SK-N-SH (cell line): Measurements from ENCODE around the gene ENTPD6. TPM values are rescaled to one million over a fixed set of nuclear protein-coding genes. Genes with fewer than 3 reads are reported as not detected.

ENCODE experiments used
- CTCF ChIA-PET: fragments of 300-600, 350-600 bp; formaldehyde crosslinking; extraction: SDS; loops from one replicate; lab custom pipeline; 2021; lab: Yijun Ruan, JAX
- POLR2A ChIA-PET: fragments of 350-600 bp; sonication (Branson Sonifier 250); formaldehyde crosslinking; extraction: SDS; loops from one replicate; lab custom pipeline; 2020; ENCODE audit warnings: antibody characterized with exemption, inconsistent platforms; lab: Yijun Ruan, JAX
- DNase-seq: peaks from one replicate; pipeline ENCODE4 v3.0.0; 2012
- H2AFZ ChIP-seq: fragments of 200-600 bp; sonication (generic); 2 replicates; pipeline ENCODE4 v1.8.1; 2016; ENCODE audit warnings: antibody characterized with exemption, mild to moderate bottlenecking, low read depth
- H3F3A ChIP-seq: fragments of 200-600 bp; sonication (generic); replicated peaks from 2 replicates; pipeline ENCODE3; 2016; ENCODE audit warnings: antibody characterized with exemption, mild to moderate bottlenecking; ENCODE audit not compliant: insufficient read depth
- H3K27ac ChIP-seq, 2 experiments: fragments of 200-500 bp in 1 of 2; fragments of 200-600 bp in 1 of 2; sonication (Bioruptor generic) in 1 of 2; sonication (generic), shearing (Covaris generic) in 1 of 2; 2 replicates each; pipeline versions ENCODE4 v1.5.1 to v1.6.1; 2014 to 2016; ENCODE audit warnings: low read depth in 2 of 2, inconsistent platforms in 1 of 2, low read length in 1 of 2, mild to moderate bottlenecking in 1 of 2, mixed read lengths in 1 of 2
- H3K27me3 ChIP-seq: fragments of 200-600 bp; sonication (generic), shearing (Covaris generic); 2 replicates; pipeline ENCODE4 v1.6.1; 2016; ENCODE audit warnings: mixed run types; ENCODE audit not compliant: insufficient read depth
- H3K36me3 ChIP-seq, 2 experiments: fragments of 200-500 bp in 1 of 2; fragments of 200-600 bp in 1 of 2; sonication (Bioruptor generic) in 1 of 2; sonication (generic) in 1 of 2; replicated peaks in 1 of 2; 2 replicates each; pipeline versions ENCODE3 to v1.5.1; 2014 to 2016; ENCODE audit warnings: low read length in 1 of 2, mild to moderate bottlenecking in 1 of 2; ENCODE audit not compliant: insufficient read depth in 2 of 2, control insufficient read depth in 1 of 2
- H3K4me1 ChIP-seq, 2 experiments: fragments of 200-500 bp in 1 of 2; fragments of 200-600 bp in 1 of 2; sonication (Bioruptor generic) in 1 of 2; sonication (generic), shearing (Covaris generic) in 1 of 2; 2 replicates each; pipeline versions ENCODE4 v1.5.1 to v1.6.1; 2014 to 2016; ENCODE audit warnings: low read depth in 1 of 2, low read length in 1 of 2, mixed run types in 1 of 2; ENCODE audit not compliant: insufficient read depth in 2 of 2, control insufficient read depth in 1 of 2
- H3K4me2 ChIP-seq: fragments of 200-600 bp; sonication (generic), shearing (Covaris generic); 2 replicates; pipeline ENCODE4 v1.6.1; 2017; ENCODE audit warnings: mixed run types
- H3K4me3 ChIP-seq, 2 experiments: fragments of 200-500 bp in 1 of 2; fragments of 200-600 bp in 1 of 2; sonication (Bioruptor generic) in 1 of 2; sonication (generic), shearing (Covaris generic) in 1 of 2; 2 replicates each; pipeline versions ENCODE4 v1.5.1 to v1.8.1; 2014 to 2016; ENCODE audit warnings: low read depth in 2 of 2, inconsistent platforms in 1 of 2, low read length in 1 of 2, mild to moderate bottlenecking in 1 of 2, mixed read lengths in 1 of 2, moderate library complexity in 1 of 2
- H3K79me2 ChIP-seq: fragments of 200-600 bp; sonication (generic); 2 replicates; pipeline ENCODE4 v1.8.1; 2017; ENCODE audit warnings: mild to moderate bottlenecking; ENCODE audit not compliant: insufficient read depth
- H3K9ac ChIP-seq: fragments of 200-600 bp; sonication (generic); 2 replicates; pipeline ENCODE4 v1.6.1; 2017; ENCODE audit warnings: mixed run types
- H3K9me2 ChIP-seq: fragments of 200-600 bp; sonication (generic); 2 replicates; pipeline ENCODE4 v1.6.1; 2017; ENCODE audit warnings: mixed run types
- H3K9me3 ChIP-seq: fragments of 200-600 bp; sonication (generic); 2 replicates; pipeline ENCODE4 v1.6.1; 2017; ENCODE audit warnings: mixed run types, mild to moderate bottlenecking, moderate library complexity
- H4K20me1 ChIP-seq: fragments of 200-600 bp; sonication (generic); 2 replicates; pipeline ENCODE4 v1.6.1; 2017; ENCODE audit warnings: mild to moderate bottlenecking, mixed run types; ENCODE audit not compliant: insufficient read depth
- FOXM1 ChIP-seq: IDR thresholded peaks from 2 replicates; pipeline ENCODE4 v1.4.0; 2012; ENCODE audit warnings: low read depth, mild to moderate bottlenecking
- GABPA ChIP-seq: IDR thresholded peaks from 2 replicates; pipeline ENCODE4 v1.4.0; 2012; ENCODE audit warnings: low read depth, mild to moderate bottlenecking
- GATA2 ChIP-seq: sonication (generic); formaldehyde crosslinking; IDR thresholded peaks from 2 replicates; pipeline ENCODE4 v1.5.0; 2020; ENCODE audit warnings: mild to moderate bottlenecking, missing genetic modification reagents
- MEF2A ChIP-seq: IDR thresholded peaks from 2 replicates; pipeline ENCODE4 v1.4.0; 2012; ENCODE audit warnings: low read depth, borderline replicate concordance
- NFIC ChIP-seq: IDR thresholded peaks from 2 replicates; pipeline ENCODE4 v1.4.0; 2012; ENCODE audit warnings: borderline replicate concordance
- RXRA ChIP-seq: IDR thresholded peaks from 2 replicates; pipeline ENCODE4 v1.4.0; 2012; ENCODE audit warnings: low read depth, mild to moderate bottlenecking, borderline replicate concordance
- SMC3 ChIP-seq: IDR thresholded peaks from 2 replicates; pipeline ENCODE4 v1.6.1; 2012; ENCODE audit warnings: low read depth, low read length, improper control_type of control experiment
- YY1 ChIP-seq: IDR thresholded peaks from 2 replicates; pipeline ENCODE4 v1.4.0; 2012; ENCODE audit warnings: low read depth, mild to moderate bottlenecking
- ZBTB33 ChIP-seq: IDR thresholded peaks from 2 replicates; pipeline ENCODE4 v1.4.0; 2012; ENCODE audit warnings: low read depth, borderline replicate concordance
- WGBS: methylation state at CpG from one replicate; pipeline ENCODE4 v1.1.6; 2017; ENCODE audit warnings: low lambda C conversion rate; 5-methylcytosine and 5-hydroxymethylcytosine counted together
- polyA plus RNA-seq, 3 experiments: library from polyadenylated mRNA; depleted of rRNA; stranded (reverse); fragments of >200 nt; gene quantifications; 2 replicates each; pipeline ENCODE4 v1.2.3, GENCODE V29; 2012
- TF ChIP-seq, protein P1 (sequence below): fragments of 200-600 bp; sonication (generic); IDR thresholded peaks from 2 replicates; pipeline ENCODE4 v1.6.1; 2017; ENCODE audit warnings: antibody characterized with exemption, mild to moderate bottlenecking, moderate library complexity
- TF ChIP-seq, protein P2 (sequence below): fragments of 150-350 bp; IDR thresholded peaks from 2 replicates; pipeline ENCODE4 v1.6.1; 2017; ENCODE audit warnings: antibody characterized with exemption, low read length, low read depth, borderline replicate concordance
- TF ChIP-seq, protein P3 (sequence below): IDR thresholded peaks from 2 replicates; pipeline ENCODE4; 2012

The ENTPD6 gene
- polyA plus RNA-seq, 1 of the 3 experiments (the other 2 are of a cell fraction), result 76.1 TPM

GRCh38 chr20:25214819-25215218 lies 19.3 kb downstream of the ENTPD6 start (continued):
- TF ChIP-seq, protein P1, sequence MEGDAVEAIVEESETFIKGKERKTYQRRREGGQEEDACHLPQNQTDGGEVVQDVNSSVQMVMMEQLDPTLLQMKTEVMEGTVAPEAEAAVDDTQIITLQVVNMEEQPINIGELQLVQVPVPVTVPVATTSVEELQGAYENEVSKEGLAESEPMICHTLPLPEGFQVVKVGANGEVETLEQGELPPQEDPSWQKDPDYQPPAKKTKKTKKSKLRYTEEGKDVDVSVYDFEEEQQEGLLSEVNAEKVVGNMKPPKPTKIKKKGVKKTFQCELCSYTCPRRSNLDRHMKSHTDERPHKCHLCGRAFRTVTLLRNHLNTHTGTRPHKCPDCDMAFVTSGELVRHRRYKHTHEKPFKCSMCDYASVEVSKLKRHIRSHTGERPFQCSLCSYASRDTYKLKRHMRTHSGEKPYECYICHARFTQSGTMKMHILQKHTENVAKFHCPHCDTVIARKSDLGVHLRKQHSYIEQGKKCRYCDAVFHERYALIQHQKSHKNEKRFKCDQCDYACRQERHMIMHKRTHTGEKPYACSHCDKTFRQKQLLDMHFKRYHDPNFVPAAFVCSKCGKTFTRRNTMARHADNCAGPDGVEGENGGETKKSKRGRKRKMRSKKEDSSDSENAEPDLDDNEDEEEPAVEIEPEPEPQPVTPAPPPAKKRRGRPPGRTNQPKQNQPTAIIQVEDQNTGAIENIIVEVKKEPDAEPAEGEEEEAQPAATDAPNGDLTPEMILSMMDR, result no peak
- no peak for TF ChIP-seq NFIC
- TF ChIP-seq, all 33 proteins: peak for 0

DNA sequence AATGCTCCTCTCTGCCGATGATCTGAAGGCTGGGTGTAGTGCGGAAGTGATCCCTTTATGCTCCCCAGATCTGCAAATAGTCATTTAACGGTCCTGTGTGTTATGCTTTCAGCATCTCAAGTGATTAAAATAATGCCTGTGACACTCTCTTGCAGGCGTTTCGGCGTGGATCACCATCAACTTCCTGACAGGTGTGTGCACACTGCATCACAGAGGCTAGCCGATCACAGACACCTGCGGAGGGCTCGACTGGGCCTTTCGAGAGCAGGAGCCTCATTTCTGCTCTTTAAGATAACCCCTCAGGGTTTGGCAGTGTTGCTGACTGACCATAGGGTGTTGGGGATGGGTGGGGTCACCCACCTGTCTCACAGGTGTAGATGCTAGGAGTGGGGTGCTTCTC lies 20.0 kb downstream of the ENTPD6 start:
- no peak overlapping the region for H3K9ac ChIP-seq
- no peaks in the 10 kb centered on the region for H3K27me3 ChIP-seq
- no peak overlapping the region for H2AFZ ChIP-seq
- peaks cover 32 to 41% of the 10 kb centered on the region in 2 experiments for H3K36me3 ChIP-seq
- no peaks in the 10 kb centered on the region for H3F3A ChIP-seq
- no peak overlapping the region for H3K4me2 ChIP-seq
- 97% methylated on average over 10 of the region's 10 CpGs for WGBS
- ChIA-PET POLR2A (interaction anchor here (0.9 kb wide), 1 partner anchor 11 kb away, joined by 3 read pairs; no protein-coding TSS in a partner anchor), CTCF (no interaction called here)
- TF ChIP-seq NFIC, result no peak
- TF ChIP-seq YY1, result no peak
- TF ChIP-seq, protein P2, sequence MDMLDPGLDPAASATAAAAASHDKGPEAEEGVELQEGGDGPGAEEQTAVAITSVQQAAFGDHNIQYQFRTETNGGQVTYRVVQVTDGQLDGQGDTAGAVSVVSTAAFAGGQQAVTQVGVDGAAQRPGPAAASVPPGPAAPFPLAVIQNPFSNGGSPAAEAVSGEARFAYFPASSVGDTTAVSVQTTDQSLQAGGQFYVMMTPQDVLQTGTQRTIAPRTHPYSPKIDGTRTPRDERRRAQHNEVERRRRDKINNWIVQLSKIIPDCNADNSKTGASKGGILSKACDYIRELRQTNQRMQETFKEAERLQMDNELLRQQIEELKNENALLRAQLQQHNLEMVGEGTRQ, result no peak
- TF ChIP-seq, protein P1, result no peak
- TF ChIP-seq SMC3, result no peak
- no peak for TF ChIP-seq GATA2 (CRISPR knock-in tag)
- no peak for TF ChIP-seq FOXM1
- TF ChIP-seq RXRA, result no peak
- TF ChIP-seq MEF2A, result no peak
- no peak for TF ChIP-seq ZBTB33
- TF ChIP-seq GABPA, result no peak
- TF ChIP-seq, protein P3, sequence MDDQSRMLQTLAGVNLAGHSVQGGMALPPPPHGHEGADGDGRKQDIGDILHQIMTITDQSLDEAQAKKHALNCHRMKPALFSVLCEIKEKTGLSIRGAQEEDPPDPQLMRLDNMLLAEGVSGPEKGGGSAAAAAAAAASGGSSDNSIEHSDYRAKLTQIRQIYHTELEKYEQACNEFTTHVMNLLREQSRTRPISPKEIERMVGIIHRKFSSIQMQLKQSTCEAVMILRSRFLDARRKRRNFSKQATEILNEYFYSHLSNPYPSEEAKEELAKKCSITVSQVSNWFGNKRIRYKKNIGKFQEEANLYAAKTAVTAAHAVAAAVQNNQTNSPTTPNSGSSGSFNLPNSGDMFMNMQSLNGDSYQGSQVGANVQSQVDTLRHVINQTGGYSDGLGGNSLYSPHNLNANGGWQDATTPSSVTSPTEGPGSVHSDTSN, result no peak
- H3K4me1 ChIP-seq, result peaks cover 0 to 2% of the 10 kb centered on the region in 2 experiments; a peak in 1 of 4 replicates
- DNase-seq, result no peak
- no peaks in the 10 kb centered on the region for H3K9me3 ChIP-seq
- H4K20me1 ChIP-seq, result no peaks in the 10 kb centered on the region
- no peak overlapping the region for H3K27ac ChIP-seq
- no peaks in the 10 kb centered on the region for H3K9me2 ChIP-seq
- H3K79me2 ChIP-seq, result no peaks in the 10 kb centered on the region
- H3K4me3 ChIP-seq, result no peak overlapping the region
